Stimulated activated CD4-positive, alpha-beta T cell treated with anti-CD3 and anti-CD28 coated beads, Interleukin-4, amount 100 ng/mL, for 24 hours (primary cell): ENCODE data around the gene UGGT2.
"Not testable (repeated sequence)": the region's sequence is repeated elsewhere in the genome, so short reads cannot be mapped to it uniquely, and the experiment has no call there.

ENCODE experiments used
- DNase-seq: peaks from one replicate; pipeline ENCODE4 v3.0.0-alpha.2; 2020

The UGGT2 gene

DNA sequence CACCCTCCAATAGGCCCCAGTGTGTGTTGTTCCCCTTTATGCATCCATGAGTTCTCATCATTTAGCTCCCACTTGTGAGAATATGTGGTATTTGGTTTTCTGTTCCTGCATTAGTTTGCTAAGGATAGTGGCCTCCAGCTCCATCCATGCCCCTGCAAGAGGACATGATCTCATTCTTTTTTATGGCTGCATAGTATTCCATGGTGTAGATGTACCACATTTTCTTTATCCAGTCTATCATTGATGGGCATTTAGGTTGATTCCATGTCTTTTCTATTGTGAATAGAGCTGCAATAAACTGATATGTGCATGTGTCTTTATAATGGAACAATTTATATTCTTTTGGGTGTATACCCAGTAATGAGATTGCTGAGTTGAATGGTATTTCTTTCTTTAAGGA lies 263.9 kb downstream of the UGGT2 start:
- DNase-seq: not testable (repeated sequence)

DNA sequence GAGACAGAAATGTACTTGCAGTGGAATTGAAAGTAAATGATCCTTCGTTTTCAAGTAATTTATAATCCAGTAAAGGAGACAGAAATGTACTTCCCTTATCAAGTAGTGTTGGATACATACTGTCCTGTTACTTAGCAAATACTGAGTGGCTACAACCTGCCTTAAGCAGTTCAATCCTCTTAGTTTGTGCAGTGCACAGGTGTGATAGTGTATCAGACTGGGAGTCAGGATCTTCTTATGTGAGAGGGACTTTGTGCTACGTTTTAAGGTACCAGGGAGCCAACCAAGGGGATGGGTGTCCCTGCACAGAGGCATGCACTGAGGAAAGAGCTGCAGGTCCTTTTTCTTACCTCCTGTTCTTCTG lies 265.1 kb downstream of the UGGT2 start:
- DNase-seq: no peak

DNA sequence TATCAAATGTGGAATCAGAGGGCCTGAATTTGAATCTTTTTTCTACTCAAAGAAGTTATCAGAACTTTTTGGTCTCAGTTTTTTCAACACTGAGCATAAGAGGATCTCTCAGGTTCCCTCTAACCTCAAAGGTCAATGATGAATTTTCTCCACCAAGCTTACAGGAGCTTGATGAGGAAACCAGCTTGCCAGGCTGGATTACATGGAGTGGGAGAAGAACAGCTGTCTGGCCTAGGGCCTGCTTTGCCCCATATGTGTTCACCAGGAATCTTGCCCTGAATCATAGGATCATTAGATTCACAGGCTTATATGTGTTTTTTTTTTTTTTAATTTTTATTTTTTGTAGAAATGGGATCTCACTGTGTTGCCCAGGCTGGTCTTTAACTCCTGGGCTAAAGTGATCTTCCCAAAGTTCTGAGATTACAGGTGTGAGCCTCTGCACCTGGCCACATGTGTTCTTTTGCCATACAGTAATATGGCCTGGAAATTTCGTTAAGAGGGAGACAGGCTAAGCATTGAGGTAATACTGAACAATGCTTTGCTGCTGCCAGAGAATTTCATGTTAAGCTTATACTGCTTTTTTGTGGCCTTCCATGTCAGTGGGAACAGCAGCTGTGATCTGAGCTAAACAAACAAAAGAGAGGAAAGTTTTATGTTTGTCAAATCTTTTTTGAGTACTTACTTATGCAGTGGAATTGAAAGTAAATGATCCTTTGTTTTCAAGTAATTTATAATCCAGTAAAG lies 265.7 kb downstream of the UGGT2 start:
- DNase-seq: no peak

DNA sequence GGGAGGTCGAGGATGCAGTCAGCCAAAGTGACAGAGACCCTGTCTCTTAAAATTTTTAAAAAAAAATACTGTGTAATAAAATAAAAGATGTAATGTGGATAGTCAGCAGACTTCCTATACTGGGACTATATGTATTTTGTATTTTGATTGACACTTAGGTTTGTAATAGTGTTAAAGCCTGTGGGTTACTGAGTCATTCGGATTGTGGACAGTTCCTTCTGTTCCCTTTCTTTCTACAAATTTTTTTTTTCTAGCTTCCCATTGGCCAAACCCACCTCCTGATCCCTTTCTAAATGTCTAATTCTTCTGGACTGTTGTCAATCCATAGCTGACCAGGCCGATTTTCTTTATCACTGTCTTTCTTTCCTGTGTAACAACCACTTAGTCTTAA lies 268.3 kb downstream of the UGGT2 start:
- DNase-seq: no peak

DNA sequence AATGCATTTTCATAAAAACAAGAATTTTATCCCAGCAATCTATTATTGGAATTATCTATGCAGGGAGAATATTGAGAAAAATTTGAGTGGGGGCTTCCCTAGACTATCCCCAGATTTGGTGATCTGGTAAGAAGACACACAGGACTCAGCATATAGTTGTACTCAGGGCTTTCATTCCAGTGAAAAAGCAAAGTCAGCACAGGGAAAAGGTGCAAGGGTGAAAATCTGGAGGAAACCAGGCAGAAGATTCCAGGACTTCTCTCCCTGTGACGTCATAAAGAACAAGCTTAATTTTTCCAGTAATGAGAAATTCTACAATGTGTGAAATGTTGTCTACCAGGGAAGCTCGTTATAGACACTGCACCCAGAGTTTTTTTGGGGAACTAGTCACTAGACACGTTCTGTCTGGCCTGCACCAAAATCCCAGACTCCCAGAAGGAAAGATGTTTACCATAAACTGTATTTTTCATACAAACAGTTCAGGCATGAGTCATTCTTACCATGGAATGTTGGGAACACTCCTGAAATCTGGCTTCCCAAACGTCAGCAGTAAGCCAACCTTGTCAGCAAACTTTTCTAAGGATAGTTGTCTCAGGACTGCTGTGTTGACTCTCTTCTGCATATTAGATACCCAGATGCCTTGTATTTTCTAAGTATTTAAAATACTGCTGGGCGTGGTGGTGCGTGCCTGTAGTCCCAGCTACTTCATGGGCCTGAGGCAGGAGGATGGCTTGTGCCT lies 268.9 kb downstream of the UGGT2 start:
- DNase-seq: no peak

DNA sequence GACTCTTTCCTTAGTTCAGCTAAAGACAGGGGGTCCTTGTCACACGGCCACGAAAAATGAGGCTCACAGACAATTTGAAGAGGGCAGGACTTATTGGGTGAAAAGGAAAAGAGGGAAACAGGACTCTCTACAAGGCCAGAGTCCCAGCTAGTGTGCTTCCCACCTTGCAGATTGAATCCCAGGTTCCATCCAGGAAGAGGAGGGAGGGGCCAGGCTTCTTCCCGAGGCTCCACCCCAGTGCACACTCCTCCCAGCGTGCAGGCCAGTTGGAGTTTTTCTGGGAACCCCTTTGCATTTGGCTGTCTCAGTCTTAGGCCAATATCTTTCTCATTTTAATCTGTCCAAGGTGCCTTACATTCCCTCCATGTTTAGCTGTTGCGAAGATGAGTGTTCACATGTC lies 269.5 kb downstream of the UGGT2 start:
- DNase-seq: no peak

DNA sequence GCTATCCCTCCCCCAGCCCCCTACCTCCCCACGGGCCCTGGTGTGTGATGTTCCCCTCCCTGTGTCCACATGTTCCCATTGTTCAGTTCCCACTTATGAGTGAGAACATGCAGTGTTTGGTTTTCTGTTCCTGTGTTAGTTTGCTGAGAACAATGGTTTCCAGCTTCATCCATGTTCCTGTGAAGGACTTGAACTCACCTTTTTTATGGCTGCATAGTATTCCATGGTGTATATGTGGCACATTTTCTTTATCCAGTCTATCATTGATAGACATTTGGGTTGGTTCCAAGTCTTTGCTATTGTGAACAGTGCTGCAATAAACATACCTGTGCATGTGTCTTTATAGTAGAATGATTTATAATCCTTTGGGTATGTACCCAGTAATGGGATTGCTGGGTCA lies 271.3 kb downstream of the UGGT2 start:
- not testable (repeated sequence) for DNase-seq

DNA sequence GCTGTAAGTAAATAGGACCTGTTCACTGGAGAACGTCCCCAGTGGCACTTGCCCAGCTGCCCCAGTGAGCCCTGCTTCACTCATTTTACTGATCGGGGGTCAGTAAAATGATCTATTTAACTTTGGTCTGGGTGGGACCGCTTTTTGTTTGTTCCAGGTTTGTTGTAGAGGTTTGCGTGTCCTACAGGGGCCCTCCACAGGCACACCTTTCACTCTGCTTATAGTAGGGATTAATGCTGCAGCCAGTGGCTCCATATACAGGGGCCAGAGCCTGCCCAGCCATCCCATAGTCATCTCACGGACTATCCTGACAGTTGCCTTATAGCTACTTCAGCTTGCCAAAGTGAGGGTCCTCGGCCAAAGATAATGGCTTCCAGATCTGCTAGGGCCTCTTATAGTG lies 272.2 kb downstream of the UGGT2 start:
- no peak for DNase-seq

DNA sequence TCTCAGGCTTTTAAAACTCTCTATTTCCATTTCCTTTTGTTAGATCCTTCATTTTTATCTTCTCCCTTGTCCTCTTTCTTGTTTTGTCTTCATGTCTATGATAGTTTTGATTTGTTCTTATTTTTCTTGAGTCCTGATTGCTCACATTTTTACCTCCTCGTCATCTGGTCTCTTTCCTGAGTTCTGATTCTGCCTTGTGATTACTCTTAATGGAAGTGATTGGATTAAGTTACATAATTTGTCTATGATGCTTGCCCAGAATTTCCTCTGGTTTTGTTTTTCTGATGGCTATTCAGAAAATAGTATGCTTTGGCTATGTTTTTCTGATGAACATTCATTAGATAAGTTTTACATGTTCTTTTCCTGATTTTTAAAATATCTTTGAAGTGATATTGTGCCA lies 273.7 kb downstream of the UGGT2 start:
- DNase-seq: no peak

DNA sequence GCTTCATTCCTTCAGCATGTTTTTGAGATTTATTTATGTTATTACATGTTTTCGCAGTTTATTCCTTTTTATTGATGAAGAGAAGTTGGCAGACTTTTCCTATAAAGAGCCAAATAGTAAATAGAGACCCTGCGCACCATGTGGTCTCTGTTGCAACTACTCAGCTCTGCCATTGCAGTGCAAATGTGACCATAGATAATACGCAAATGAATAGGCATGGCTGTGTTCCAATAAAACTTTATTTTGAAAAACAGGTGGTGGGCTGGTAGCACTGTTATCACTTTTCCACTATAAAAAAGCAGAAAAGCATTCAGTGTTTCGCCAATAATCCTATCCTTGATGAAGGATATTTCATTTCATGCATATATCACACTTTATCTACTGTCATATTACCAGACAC lies 281.3 kb downstream of the UGGT2 start:
- DNase-seq: no peak

DNA sequence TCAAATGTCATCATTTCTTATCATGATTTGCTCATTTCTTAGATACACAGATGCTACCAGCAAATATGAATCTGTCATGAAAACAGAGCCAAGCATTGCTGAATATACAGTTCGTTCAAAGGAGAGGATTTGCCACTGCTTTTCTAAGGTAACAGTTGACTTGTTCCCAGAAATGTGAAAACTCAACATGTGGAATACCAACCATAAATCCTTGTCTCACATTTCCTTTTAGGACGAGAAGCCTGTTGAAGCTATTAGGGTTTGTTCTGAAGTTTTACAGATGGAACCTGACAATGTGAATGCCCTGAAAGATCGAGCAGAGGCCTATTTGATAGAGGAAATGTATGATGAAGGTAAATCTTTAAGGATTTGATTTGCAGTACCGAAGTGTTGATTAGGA lies 289.6 kb downstream of the UGGT2 start:
- no peak for DNase-seq

DNA sequence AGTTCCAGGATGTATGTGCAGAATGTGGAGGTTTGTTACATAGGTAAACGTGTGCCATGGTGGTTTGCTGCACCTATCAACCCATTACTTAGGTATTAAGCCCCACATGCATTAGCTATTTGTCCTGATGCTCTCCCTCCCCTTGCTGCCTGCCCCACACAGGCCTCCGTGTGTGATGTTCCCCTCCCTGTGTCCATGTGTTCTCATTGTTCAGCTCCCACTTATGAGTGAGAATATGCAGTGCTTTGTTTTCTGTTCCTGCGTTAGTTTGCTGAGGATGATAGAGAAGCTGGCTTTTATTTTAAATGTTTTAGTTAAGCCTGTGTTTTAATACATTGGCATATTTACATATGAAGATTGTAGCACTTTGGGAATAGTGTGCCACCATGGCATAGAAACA lies 290.6 kb downstream of the UGGT2 start:
- DNase-seq: not testable (repeated sequence)

DNA sequence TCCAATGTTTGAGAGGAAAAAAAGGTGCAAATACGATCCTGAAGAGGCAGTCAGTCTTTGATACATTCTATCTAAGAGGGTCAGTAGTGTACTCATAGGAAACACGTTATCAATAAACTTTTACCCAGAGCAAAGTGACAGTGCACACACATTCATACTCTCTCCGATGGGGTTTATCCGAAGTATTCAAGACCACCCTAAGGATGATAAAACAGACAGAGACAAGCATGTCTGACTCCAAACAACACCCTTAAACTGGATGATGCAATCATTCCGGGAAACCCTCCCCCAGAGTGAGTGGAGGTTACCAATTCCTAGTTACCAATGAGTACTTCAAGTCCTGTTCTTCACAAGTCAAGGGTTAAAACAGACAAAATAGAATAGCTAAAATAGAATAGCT lies 297.1 kb downstream of the UGGT2 start:
- DNase-seq: no peak

DNA sequence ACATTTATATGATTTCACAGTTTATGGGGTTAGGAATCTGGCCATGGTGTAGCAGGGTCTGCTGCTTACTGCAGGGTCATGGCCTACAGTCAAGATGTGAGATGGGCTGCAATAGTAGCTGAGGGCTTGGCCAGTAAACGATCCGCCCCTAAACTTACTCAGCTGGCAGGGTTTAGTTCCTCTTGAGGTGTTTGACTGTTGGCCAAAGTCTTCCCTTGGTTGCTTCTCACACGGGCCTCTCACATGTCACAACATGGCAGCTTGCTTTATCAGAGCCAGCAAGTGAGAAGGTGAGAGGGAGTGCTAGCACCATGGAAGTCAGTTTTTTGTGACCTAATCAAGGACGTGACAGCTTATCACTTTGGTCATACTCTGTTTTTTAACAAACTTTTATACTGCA lies 299.1 kb downstream of the UGGT2 start:
- DNase-seq: no peak

DNA sequence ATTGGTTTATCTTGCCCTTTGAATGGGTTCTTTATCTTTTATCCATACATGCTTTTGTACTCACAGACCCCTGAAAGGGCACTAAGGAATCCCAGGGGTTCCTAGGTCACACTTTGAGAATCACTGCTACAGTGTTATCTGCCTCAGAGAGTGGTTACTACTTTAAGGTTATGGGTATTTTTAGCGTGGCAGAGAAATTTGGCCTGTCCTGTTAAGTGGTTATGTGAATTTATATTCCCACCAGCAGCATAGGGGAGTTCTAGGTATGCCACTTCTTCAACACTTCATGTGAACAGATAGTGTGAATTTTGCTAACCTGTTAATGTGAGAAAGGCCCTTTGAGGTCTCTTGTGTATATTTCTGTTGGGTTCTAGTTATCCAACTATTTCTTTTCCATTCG lies 300.5 kb downstream of the UGGT2 start:
- DNase-seq: no peak
